ENCODE data around the gene PTPN3. TPM values are rescaled to one million over a fixed set of nuclear protein-coding genes. Genes with fewer than 3 reads are reported as not detected.

The PTPN3 gene
- total and polyA plus RNA-seq, 9 of the 15 experiments (the other 6 are each of a cell fraction or from before 2014, with no cell fraction given): 0.02 TPM; not detected in 8

- TF ChIP-seq ZNF518B (CRISPR knock-in tag; IDR thresholded peaks at IDR 0.05): no peak
- TF ChIP-seq ZFP91 (CRISPR knock-in tag; IDR thresholded peaks at IDR 0.05): no peak
- TF ChIP-seq POLR2G (IDR thresholded peaks at IDR 0.05; ENCODE audit: low read depth, low read length): no peak
- TF ChIP-seq ZNF124 (CRISPR knock-in tag; IDR thresholded peaks at IDR 0.05): no peak
- no peak for TF ChIP-seq XRCC5 (IDR thresholded peaks at IDR 0.05; ENCODE audit: low read depth, low read length)
- TF ChIP-seq NCOR1 (IDR thresholded peaks at IDR 0.05): no peak
- TF ChIP-seq ZNF766 (CRISPR knock-in tag; conservative IDR thresholded peaks at IDR 0.05): no peak
- no peak for TF ChIP-seq E2F4 (CRISPR knock-in tag; IDR thresholded peaks at IDR 0.05; ENCODE audit: low read depth)
- TF ChIP-seq TAF15 (IDR thresholded peaks at IDR 0.05; ENCODE audit: low read depth, low read length): no peak
- TF ChIP-seq FOXP1 (CRISPR knock-in tag; IDR thresholded peaks at IDR 0.05): no peak
- no peak for TF ChIP-seq KAT8 (IDR thresholded peaks at IDR 0.05; ENCODE audit: low read depth)
- TF ChIP-seq ZNF324 (CRISPR knock-in tag; IDR thresholded peaks at IDR 0.05): no peak
These were observed 58.0 kb downstream of the PTPN3 start (continued) for GRCh38 chr9:109440117-109440515.
